Stimulated activated effector memory CD8-positive, alpha-beta T cell treated with anti-CD3 and anti-CD28 coated beads, Interleukin-12 subunit alpha, Interleukin-12 subunit beta, amount 100 ng/mL, for 72 hours (primary cell): Measurements from ENCODE around the gene FOXE3.
A peak's percentile ranks its signal among the peaks of the same experiment; 100 is the strongest.

Experiments used
- ATAC-seq: fragments of 150-1000 bp; cut with Tn5 transposase; 2 replicates; pipeline ENCODE4 v1.10.0; 2021
- DNase-seq, 2 donors: peaks; one replicate each; pipeline ENCODE4 v3.0.0; 2021 to 2022; ENCODE audit warnings: low spot score in 2 of 2
- H3K27ac Mint-ChIP-seq: one replicate; pipeline ENCODE4 v1.8.0; 2022; ENCODE audit warnings: mild to moderate bottlenecking, mixed read lengths
- H3K36me3 Mint-ChIP-seq: one replicate; pipeline ENCODE4 v1.8.0; 2022; ENCODE audit warnings: mild to moderate bottlenecking, mixed read lengths
- H3K4me1 Mint-ChIP-seq: one replicate; pipeline ENCODE4 v1.8.0; 2022; ENCODE audit warnings: mixed read lengths
- H3K4me3 Mint-ChIP-seq: one replicate; pipeline ENCODE4 v1.8.0; 2022; ENCODE audit warnings: mild to moderate bottlenecking, mixed read lengths
- H3K9me3 Mint-ChIP-seq: one replicate; pipeline ENCODE4 v1.8.0; 2022; ENCODE audit warnings: mixed read lengths

The FOXE3 gene

DNA sequence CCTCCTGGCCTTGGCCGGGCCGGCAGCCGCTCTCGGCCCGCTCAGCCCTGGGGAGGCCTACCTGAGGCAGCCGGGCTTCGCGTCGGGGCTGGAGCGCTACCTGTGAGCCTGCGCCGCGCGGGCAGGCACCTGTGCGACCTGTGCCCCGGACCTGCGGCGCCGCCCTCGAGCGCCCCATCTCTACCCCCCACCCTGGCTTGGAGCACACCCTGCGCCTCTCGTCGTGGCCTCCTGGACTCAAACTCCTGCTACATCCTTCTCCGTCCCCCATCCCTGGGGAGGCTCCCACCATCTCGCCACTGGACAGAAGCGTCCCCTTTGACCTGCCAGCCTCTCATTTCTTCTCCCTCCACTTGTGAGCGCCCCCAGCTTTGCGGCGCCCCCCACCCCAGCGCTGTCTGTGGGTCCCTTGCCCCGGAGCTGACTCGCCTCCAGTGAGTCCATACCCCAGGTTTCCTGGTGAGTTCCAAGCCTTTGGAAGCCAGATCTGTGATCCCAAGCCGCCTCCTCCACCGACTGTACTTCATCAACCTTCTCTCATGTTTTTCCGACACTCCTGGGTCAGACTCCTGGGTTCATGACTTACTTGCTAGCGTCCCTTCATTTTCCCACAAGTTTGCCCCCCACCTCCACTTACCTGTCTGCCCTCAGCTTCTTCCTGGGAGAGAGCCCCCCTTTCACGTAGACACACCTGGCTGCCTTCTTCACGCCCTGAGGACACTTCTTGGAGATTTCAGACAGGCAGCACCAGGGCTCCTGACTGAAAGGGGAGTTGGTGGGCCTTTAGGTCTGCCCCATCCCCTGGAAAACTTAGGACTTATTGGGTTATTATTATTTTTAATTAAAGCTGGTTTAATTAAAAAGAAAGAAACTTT is 1.3 kb downstream of the FOXE3 start:
- H3K9me3 Mint-ChIP-seq, result no peaks in the 10 kb centered on the region
- peaks cover 7% of the 10 kb centered on the region for H3K4me1 Mint-ChIP-seq
- peak overlapping the region; percentile 64 for H3K4me3 Mint-ChIP-seq
- H3K27ac Mint-ChIP-seq, result no peak overlapping the region
- ATAC-seq (no peak), DNase-seq (no peak)
- H3K36me3 Mint-ChIP-seq, result no peaks in the 10 kb centered on the region

DNA sequence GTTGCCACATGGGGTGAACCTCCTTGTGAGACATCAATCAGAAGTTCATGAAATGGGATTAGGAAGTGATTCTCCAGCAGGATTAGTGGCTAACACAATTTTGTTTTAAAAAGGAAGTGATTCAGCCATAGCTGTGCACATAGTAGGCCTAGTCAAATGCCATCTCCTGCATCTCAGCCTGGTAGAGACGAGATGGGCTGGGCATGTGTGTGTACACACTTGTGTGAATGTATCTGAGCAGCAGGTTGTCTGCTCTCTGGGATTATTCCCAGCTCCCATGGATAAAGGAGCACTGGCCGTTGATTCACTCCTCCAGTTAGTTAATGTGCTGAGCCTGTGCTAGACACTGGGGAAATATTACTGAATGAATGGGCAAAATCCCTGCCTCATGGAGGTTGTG is 2.0 kb downstream of the FOXE3 start:
- Mint-ChIP-seq H3K4me1 (peaks cover 7% of the 10 kb centered on the region), H3K4me3 (peak overlapping the region; percentile 64), H3K9me3 (no peaks in the 10 kb centered on the region), H3K36me3 (no peaks in the 10 kb centered on the region), H3K27ac (no peak overlapping the region)
- ATAC-seq (no peak), DNase-seq (no peak)

DNA sequence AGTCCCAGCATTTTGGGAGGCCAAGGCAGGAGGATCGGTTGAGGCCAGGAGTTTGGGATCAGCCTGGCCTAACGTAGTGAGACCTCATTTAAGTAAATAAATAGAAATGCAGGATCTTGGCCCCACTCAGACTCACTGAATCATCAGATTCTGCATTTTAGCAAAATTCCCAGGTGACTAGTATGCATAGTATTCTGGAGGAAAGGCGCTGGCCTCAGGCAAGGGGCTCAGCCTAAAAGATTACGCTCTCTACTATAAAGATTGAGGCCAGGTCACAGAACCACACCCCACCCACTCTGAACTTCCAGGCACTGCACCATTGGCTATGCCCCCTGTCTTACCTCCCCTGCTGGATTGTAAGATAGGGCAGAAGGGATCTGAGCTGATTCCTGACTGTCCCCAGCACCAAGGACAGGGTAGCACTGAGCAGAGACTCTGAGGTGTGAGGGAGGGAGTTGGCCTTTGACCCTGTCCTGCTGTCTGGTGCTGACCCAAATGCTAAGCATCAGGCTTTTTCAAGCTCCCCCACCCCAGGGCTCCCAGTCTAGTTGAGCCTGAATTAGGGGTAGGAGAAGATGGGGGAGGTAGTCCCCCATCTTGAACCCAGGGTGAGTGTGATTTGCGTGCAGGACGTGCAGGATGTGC is 2.7 kb downstream of the FOXE3 start:
- H3K36me3 Mint-ChIP-seq, result no peaks in the 10 kb centered on the region
- H3K9me3 Mint-ChIP-seq, result no peaks in the 10 kb centered on the region
- peaks cover 7% of the 10 kb centered on the region for H3K4me1 Mint-ChIP-seq
- H3K4me3 Mint-ChIP-seq, result no peak overlapping the region
- ATAC-seq (no peak), DNase-seq (no peak)
- no peak overlapping the region for H3K27ac Mint-ChIP-seq

DNA sequence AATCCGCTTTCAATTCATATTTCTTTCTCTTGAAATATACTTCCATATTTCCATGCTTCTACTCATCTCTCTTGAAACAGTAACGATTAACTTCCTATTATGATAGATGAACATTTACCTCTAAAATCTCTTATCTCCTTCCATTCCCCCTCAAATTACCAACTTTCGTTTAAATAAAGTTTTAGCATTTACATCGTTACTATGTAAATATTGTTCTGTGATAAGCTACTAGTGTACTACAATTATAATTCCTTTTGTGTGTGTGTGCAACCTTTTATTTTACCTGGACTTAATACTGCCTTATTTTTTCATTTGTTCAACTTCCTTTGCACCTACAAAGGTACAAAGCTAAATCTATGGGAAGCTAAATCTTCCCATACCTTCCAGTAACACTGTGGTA is 4.5 kb downstream of the FOXE3 start:
- Mint-ChIP-seq H3K9me3 (no peaks in the 10 kb centered on the region), H3K4me3 (no peak overlapping the region), H3K36me3 (no peaks in the 10 kb centered on the region), H3K4me1 (peaks cover 7% of the 10 kb centered on the region), H3K27ac (no peak overlapping the region)
- no peak for DNase-seq
- ATAC-seq, result no peak

DNA sequence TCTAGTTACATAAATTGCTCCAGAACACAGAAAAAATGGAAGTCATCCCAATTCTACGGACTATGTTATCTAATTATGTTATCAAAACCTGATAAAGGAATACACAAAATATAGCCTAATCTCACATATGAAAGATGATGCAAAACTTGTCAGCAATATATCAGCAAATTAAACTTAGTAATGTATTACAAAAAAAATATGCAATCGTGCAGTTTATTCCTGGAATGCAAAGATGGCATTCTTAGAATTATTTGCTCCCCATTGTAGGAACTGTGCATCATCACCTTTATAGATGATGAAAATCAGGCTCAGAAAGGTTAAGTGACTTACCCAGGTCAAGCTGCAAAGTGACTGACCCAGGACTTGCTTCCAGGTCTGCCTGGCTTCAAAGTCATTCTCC is 7.8 kb downstream of the FOXE3 start:
- no peak for ATAC-seq
- Mint-ChIP-seq H3K4me3 (no peak overlapping the region), H3K4me1 (no peaks in the 10 kb centered on the region), H3K36me3 (no peaks in the 10 kb centered on the region), H3K9me3 (no peaks in the 10 kb centered on the region), H3K27ac (no peak overlapping the region)
- DNase-seq, result no peak

DNA sequence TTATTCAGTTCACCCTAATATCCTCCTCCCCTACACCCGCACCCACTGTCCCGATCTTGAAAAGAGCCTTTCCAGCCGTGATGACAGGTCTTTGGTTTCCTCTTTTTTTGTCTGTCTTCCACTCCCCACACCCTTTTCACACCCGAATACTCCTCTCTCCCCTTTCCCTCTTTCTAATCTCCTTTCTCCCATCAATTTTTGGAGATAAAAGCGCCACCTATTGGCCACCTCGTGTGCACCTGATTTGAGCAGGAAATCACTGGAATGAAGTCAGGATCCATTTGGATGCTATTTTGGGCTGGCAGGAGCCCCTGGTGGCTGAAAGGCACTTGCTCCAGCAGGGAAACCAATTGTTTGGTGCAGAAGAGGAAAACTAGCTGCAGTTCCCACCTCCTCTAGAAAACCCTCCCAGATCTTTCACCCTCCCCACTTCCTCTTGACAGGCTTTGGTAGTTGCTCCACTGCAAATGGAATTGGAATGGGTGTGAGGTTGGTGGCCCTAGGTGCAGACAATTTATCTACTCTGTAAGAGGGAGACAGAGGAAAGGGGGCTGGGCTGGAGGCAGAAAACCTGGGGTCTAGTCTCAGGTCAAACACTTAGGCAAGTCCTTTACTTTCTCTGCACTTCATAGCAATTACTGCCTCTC is 8.4 kb downstream of the FOXE3 start:
- DNase-seq (no peak), ATAC-seq (no peak)
- Mint-ChIP-seq H3K4me3 (no peak overlapping the region), H3K9me3 (no peaks in the 10 kb centered on the region), H3K4me1 (no peaks in the 10 kb centered on the region), H3K36me3 (no peaks in the 10 kb centered on the region), H3K27ac (no peak overlapping the region)

DNA sequence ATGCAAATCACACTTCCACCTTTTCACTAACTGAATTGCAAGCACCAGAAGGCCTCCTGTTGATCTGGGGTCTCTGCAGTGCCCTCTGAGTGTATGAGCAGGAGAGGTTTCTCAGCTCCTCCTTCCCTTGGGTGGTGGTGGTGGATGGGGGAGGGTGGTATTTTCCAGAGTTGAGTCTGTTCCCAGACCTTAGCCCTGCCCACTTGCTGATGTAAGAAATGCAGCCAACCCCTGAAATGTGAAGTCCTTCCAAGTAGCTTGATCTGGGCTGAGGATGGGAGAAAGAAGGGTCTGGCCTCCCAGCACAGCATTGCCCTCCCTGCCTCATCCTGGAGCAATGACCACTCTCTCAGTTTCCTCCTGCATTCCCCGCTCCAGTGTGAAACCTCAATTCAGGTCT is 15.4 kb downstream of the FOXE3 start:
- H3K36me3 Mint-ChIP-seq, result peaks cover 16% of the 10 kb centered on the region
- ATAC-seq (no peak), DNase-seq (no peak)
- no peak overlapping the region for H3K27ac Mint-ChIP-seq
- no peak overlapping the region for H3K4me3 Mint-ChIP-seq
- H3K9me3 Mint-ChIP-seq, result no peaks in the 10 kb centered on the region
- H3K4me1 Mint-ChIP-seq, result peaks cover 37% of the 10 kb centered on the region

DNA sequence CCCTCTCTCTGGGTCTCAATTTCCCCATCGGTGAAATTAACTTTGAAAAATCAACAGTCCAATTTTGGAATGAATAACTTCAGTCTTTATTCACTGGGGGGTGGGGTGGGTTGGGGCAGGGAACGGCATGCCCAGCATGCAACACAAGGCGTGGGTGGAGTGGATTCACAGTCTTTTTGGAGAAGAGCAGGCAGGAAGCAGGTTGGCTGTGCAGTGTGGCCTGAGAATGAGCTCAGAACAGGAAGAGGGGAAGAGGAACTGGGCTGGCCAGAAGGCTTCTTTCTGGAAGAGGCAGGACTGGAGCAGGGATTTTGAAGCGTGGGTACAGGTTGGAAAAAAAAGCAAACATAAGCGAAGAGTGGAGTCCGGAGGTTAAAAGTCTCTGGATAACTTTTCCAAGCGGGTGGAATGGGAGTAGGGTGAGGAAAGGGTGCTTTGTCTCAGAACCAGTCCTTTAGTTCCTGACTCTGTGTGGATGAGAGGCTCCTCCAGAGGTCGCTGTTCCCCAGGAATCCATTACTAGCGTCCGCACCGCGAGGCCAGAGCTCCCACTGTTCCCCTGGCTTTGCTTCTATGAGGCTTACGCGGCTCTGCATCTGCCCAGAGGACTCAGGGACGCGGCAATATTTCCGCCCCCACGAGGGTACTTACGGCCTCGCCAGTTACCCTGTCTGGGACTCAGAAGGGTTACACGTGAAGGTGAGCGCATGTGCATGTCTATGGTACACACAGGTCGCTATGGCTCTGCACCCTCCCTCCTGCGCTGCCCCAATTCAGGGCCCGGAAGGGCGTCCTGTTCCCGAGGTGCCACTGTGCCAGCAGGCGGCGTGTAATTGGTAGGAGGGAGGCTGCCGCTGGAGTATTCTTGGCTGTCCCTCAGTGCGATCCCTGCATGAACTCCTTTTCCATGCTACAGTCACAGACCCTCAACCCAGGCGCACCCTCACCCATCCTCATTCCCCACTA is 16.3 kb downstream of the FOXE3 start:
- H3K9me3 Mint-ChIP-seq, result no peaks in the 10 kb centered on the region
- ATAC-seq, result peak; percentile 24

DNA sequence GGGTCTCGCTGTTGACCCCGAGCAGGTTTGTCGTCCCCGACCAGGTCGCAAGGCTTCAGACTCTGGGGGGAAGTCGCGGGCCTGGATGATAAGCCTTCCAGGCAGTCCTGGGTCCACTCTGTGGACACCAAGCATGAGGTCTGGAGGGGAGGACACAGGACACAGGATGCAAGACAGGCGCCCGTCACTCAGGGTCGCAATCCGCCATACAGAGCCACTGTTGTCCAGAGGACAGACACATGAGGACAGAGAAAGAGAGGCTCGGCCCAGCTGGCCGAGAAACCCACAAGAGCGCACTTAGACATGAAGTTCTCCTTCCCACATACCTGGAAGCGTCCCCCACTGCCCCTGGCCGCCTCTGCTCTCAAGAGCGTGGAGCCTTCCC is 16.9 kb downstream of the FOXE3 start:
- H3K4me3 Mint-ChIP-seq, result no peak overlapping the region
- DNase-seq (no peak), ATAC-seq (no peak)
- no peaks in the 10 kb centered on the region for H3K9me3 Mint-ChIP-seq
- H3K4me1 Mint-ChIP-seq, result peaks cover 40% of the 10 kb centered on the region
- H3K36me3 Mint-ChIP-seq, result peaks cover 20% of the 10 kb centered on the region
- no peak overlapping the region for H3K27ac Mint-ChIP-seq

More for the DNA sequence above, 16.3 kb downstream of the FOXE3 start:
- Mint-ChIP-seq H3K36me3 (peaks cover 20% of the 10 kb centered on the region), H3K4me3 (no peak overlapping the region), H3K4me1 (peaks cover 40% of the 10 kb centered on the region), H3K27ac (no peak overlapping the region)
- peak; percentile 25 to 63 for DNase-seq

DNA sequence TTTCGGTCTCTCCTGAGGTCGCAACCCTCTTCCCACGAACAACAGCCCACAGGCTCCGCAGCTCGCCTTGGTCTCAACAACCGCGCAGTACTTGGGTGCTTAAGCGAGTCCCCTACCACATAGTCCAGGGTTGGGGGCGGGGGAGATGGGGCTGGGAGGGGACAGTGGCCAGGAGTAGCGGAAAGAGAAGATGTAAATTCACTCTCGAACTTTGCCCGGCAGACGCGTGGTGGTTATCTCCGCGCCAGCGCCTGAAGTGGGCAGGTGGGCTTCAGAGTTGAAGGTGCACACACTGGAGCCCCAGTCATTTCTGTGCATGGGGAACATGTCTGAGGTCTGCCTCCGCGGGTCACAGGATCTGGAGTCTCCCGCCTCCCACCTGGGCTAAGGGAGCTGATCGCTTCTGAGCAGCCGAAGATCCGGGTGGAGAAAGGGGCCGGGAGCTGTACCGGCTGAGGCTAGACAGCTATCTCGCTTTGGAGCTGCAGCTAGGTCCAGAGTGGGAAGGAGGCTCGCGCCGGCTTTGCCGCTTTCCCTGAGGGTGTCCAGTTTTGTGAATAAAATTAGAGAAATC is 17.5 kb downstream of the FOXE3 start:
- Mint-ChIP-seq H3K4me1 (peaks cover 40% of the 10 kb centered on the region), H3K36me3 (peaks cover 20% of the 10 kb centered on the region), H3K4me3 (no peak overlapping the region), H3K27ac (no peak overlapping the region), H3K9me3 (no peaks in the 10 kb centered on the region)
- no peak for DNase-seq
- no peak for ATAC-seq

DNA sequence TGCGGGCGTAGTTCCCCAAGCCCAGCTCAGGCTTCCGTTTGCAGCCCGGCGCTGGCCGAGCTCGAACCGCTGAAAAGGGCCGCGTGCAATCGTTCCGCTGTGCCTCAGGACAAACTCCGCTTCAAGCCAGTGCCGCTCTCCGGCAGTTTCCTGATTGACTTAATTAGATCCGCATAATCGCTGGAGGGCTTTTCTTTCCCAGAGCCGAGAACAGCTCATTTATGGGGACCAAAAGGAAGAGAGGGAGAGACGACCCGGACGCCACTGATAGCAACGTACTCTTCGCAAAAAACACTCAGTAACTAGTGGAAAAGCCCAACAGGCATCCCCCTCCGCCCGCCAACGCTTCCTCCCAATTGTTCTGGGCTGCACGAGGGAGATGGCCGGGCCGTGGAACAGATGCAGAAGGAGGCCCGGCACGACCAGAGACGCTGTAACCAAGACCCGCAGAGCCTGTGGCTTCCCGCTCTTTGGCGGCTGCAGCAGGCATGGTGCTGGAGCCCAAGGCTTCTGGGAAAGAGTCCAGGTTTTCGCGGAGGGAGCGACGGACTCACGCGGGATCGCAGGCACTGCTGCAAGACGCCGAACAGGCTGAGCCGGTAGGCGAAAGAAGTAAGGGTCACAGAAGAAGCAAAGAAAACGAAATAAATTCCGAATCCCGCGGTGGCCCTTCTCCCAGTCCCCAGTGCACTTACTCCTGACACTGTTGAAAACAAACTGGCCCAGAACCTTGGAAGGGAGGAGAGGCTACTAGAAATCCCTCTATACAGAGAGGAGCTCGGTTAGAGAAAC is 18.2 kb downstream of the FOXE3 start:
- Mint-ChIP-seq H3K36me3 (peaks cover 20% of the 10 kb centered on the region), H3K4me1 (peaks cover 40% of the 10 kb centered on the region), H3K4me3 (no peak overlapping the region)

DNA sequence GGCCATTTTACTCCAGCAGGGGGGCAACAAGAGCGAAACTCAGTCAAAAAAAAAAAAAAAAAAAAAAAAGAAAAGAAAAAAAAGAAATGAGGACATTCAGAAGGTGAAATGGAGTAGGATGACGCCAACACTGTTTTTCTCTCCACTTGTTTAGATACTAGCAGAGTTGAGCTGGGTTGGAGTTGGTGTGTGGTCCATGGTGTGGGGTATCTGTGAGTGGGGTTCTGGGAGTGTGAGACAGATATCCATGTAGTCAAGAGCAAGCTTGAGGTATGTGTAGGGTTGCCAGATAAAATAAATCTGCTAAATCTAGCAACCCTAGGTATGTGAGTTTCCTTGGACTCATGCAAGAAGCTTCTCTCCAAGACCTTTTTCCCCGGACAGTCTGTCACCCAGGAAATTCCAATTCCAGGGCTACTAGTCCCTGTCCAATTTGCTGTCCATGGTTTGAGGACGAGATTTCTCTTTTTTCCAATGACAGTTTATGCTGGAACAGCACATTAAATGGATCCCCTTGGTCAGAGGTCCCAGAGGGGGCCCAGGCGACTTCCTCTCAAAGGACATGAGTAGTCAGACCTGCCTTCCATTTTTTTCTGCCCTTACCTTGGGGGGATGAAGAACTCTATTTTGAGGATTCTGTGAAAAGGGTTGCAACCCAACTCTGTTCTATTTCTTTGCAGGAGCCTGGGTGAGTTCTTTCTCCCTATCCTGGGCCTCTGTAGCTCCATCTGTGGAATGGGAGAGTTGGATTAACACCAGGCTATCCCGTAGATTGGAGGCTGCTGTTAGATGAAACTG is 19.6 kb downstream of the FOXE3 start:
- no peaks in the 10 kb centered on the region for H3K9me3 Mint-ChIP-seq
- peaks cover 40% of the 10 kb centered on the region for H3K4me1 Mint-ChIP-seq
- no peak overlapping the region for H3K27ac Mint-ChIP-seq
- no peak for DNase-seq
- ATAC-seq, result no peak
- peak overlapping the region; percentile 97 for H3K4me3 Mint-ChIP-seq
- H3K36me3 Mint-ChIP-seq, result peaks cover 20% of the 10 kb centered on the region

More for the DNA sequence above, 18.2 kb downstream of the FOXE3 start:
- DNase-seq (no peak), ATAC-seq (no peak)
- H3K27ac Mint-ChIP-seq, result no peak overlapping the region
- H3K9me3 Mint-ChIP-seq, result no peaks in the 10 kb centered on the region

DNA sequence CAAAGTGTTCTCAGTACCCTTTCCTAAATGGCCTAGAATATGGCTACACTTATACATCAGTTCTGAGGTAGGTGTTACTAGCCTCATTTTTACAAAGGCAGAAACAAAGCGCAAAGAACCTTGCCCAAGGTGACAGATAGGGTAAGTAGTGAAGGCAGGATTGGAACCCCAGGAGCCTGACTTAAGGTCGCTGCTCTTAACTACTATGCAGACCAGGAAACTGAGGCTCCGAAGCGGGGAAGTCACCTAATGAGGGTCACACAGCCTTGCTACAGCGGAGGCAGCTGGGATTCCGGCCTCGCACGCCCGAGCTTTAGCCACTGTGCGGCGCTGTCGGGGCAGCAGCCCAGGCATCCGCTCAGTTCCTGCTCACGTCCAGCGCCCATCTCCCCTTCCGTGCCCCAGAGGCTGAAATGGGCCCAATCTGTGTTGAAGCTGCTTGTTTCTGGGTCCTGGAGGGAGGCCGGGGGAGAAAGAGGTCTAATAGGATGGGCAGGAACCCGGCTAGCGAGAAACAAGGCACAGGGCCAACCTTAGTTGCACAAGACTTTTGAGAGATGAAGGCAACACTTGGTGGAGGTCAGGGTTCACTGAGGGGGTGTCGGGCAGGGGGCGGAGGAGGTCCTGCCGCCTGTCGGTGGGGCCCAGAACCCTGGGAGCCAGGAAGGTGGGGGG is 20.4 kb downstream of the FOXE3 start:
- Mint-ChIP-seq H3K4me1 (peaks cover 33% of the 10 kb centered on the region), H3K36me3 (peaks cover 20% of the 10 kb centered on the region), H3K27ac (peak overlapping the region; percentile 92), H3K9me3 (no peaks in the 10 kb centered on the region), H3K4me3 (peak overlapping the region; percentile 97)
- peak; percentile 84 to 94 for DNase-seq
- ATAC-seq, result peak; percentile 56
